Cardiac fibroblast (primary cell): ENCODE measurements around the gene NDNF.

Experiments used
- DNase-seq, 2 donors: peaks; one replicate each; pipeline versions ENCODE4 v3.0.0 to v3.0.0-alpha.2; 2010; ENCODE audit warnings: low read depth in 2 of 2
- H3K4me3 ChIP-seq, 2 donors: replicated peaks in 1 of 2; 1 replicate in 1 of 2; 2 replicates in 1 of 2; pipeline ENCODE4 v1.5.1; 2011; ENCODE audit warnings: low read depth in 2 of 2, low read length in 2 of 2, mild to moderate bottlenecking in 2 of 2, moderate library complexity in 1 of 2
- CTCF ChIP-seq: IDR thresholded peaks from one replicate; pipeline ENCODE4 v1.5.1; 2011; ENCODE audit warnings: low read depth, mild to moderate bottlenecking, low read length, inconsistent platforms

The NDNF gene

GRCh38 chr4:121030131-121030530, 42.2 kb downstream of the NDNF start:
- DNase-seq: no peak
- no peak for TF ChIP-seq CTCF
- H3K4me3 ChIP-seq: no peak overlapping the region

- no peak for DNase-seq
- H3K4me3 ChIP-seq: no peak overlapping the region
Observed at GRCh38 chr4:121026034-121026433, 46.3 kb downstream of the NDNF start.

GRCh38 chr4:121025540-121025939, 46.8 kb downstream of the NDNF start:
- no peak for DNase-seq
- no peak for TF ChIP-seq CTCF

More at GRCh38 chr4:121026034-121026433, 46.3 kb downstream of the NDNF start:
- no peak for TF ChIP-seq CTCF

GRCh38 chr4:121018543-121018942, 53.8 kb downstream of the NDNF start:
- DNase-seq: no peak
- no peak for TF ChIP-seq CTCF
- no peak overlapping the region for H3K4me3 ChIP-seq

More at GRCh38 chr4:121025540-121025939, 46.8 kb downstream of the NDNF start:
- no peak overlapping the region for H3K4me3 ChIP-seq

GRCh38 chr4:121016611-121017010, 55.7 kb downstream of the NDNF start:
- TF ChIP-seq CTCF: no peak
- DNase-seq: no peak
- no peak overlapping the region for H3K4me3 ChIP-seq

- no peak overlapping the region for H3K4me3 ChIP-seq
- no peak for TF ChIP-seq CTCF
- DNase-seq: no peak
Observed at GRCh38 chr4:121015421-121015820, 56.9 kb downstream of the NDNF start.

GRCh38 chr4:121014544-121014943, 57.8 kb downstream of the NDNF start:
- TF ChIP-seq CTCF: no peak
- no peak overlapping the region for H3K4me3 ChIP-seq
- DNase-seq: no peak
